H1 (cell line): ENCODE measurements around the gene PCCA. TPM values are rescaled to one million over a fixed set of nuclear protein-coding genes. Genes with fewer than 3 reads are reported as not detected.

Experiments used
- EZH2 ChIP-seq: fragments of 200-600 bp; sonication (generic); IDR thresholded peaks from 2 replicates; pipeline ENCODE4 v1.7.1; 2012; ENCODE audit warnings: low read depth, mild to moderate bottlenecking, moderate library complexity, low read length, inconsistent platforms; ENCODE audit not compliant: severe bottlenecking
- HDAC2 ChIP-seq, 2 experiments: fragments of 300-600 bp in 1 of 2; sonication (generic) in 1 of 2; IDR thresholded peaks; 2 replicates each; pipeline ENCODE4 v1.6.1; 2011 to 2012; ENCODE audit warnings: low read depth in 2 of 2, low read length in 2 of 2, mild to moderate bottlenecking in 2 of 2, moderate library complexity in 2 of 2, borderline replicate concordance in 1 of 2, inconsistent platforms in 1 of 2
- RFX5 ChIP-seq: IDR thresholded peaks from 2 replicates; pipeline ENCODE4 v1.6.1; 2011; ENCODE audit warnings: low read depth, low read length, improper control_type of control experiment, borderline replicate concordance
- SP4 ChIP-seq: IDR thresholded peaks from 2 replicates; pipeline ENCODE4 v1.6.1; 2012; ENCODE audit warnings: low read length, inconsistent platforms
- TAF7 ChIP-seq: optimal IDR thresholded peaks from 2 replicates; pipeline ENCODE3; 2011; ENCODE audit warnings: low read depth, mild to moderate bottlenecking, inconsistent platforms, low read length, moderate library complexity, borderline replicate concordance
- polyA plus RNA-seq, 7 experiments: library from polyadenylated mRNA; depleted of rRNA in 3 of 7; stranded (reverse) in 5 of 7; unstranded in 2 of 7; fragments of >200 nt in 5 of 7; fragments of 200-250 nt in 2 of 7; gene quantifications; 1 replicate in 5 of 7; 2 replicates in 1 of 7; 4 replicates in 1 of 7; pipeline versions ENCODE4 v1.2.1 to v1.2.3, GENCODE V29; 2011 to 2013; ENCODE audit warnings: missing spikeins in 2 of 7, mixed read lengths in 2 of 7
- total RNA-seq: library from RNA; stranded (reverse); fragmentation: NEBNext Ultra II Directional; extraction: Animal tissue kit (Norgen Biotek cat#: 25700); gene quantifications from 2 replicates; pipeline ENCODE4 v1.2.1, GENCODE V29; 2021
- TF ChIP-seq, protein P1 (sequence below): fragments of 300-600 bp; sonication (generic); IDR thresholded peaks from 2 replicates; pipeline ENCODE4 v1.7.1; 2012; ENCODE audit warnings: low read length, moderate library complexity, mild to moderate bottlenecking, inconsistent platforms; ENCODE audit not compliant: insufficient replicate concordance
- TF ChIP-seq, protein P2 (sequence below): IDR thresholded peaks from 2 replicates; pipeline ENCODE4 v1.6.1; 2012; ENCODE audit warnings: inconsistent platforms
- TF ChIP-seq, protein P3 (sequence below), 3 experiments: IDR thresholded peaks; 1 replicate in 2 of 3; 2 replicates in 1 of 3; pipeline versions ENCODE4 v1.5.1 to v1.6.1; 2011; ENCODE audit warnings: low read length in 3 of 3, mild to moderate bottlenecking in 3 of 3, inconsistent platforms in 2 of 3, low read depth in 1 of 3, moderate library complexity in 1 of 3; ENCODE audit not compliant: insufficient read depth in 1 of 3; ENCODE audit errors: control extremely low read depth in 1 of 3

Gene PCCA
- total and polyA plus RNA-seq, 2 of the 8 experiments (the other 6 are each of a cell fraction or from before 2014, with no cell fraction given) = 18.4 to 49.8 TPM

DNA sequence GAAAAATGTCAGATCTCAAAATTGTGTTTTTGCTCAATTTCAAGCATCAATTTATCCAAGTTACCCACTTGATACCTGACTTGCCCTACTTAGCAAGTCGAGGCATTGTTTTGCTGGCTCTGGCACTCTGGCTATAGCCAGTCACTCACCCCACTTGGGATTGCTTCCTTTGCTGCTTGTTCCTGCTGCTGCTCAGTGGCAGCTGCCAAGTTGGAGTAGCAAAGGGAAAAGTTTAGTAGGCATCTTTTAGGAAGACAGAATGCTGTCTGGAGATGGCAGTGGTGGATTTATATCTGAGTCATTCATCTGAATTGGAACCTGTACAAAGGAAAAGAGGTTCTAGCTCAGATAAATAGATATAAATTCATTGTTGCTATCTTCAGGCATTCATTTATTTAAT lies 41.2 kb downstream of the PCCA start (continued):
- TF ChIP-seq, protein P1, sequence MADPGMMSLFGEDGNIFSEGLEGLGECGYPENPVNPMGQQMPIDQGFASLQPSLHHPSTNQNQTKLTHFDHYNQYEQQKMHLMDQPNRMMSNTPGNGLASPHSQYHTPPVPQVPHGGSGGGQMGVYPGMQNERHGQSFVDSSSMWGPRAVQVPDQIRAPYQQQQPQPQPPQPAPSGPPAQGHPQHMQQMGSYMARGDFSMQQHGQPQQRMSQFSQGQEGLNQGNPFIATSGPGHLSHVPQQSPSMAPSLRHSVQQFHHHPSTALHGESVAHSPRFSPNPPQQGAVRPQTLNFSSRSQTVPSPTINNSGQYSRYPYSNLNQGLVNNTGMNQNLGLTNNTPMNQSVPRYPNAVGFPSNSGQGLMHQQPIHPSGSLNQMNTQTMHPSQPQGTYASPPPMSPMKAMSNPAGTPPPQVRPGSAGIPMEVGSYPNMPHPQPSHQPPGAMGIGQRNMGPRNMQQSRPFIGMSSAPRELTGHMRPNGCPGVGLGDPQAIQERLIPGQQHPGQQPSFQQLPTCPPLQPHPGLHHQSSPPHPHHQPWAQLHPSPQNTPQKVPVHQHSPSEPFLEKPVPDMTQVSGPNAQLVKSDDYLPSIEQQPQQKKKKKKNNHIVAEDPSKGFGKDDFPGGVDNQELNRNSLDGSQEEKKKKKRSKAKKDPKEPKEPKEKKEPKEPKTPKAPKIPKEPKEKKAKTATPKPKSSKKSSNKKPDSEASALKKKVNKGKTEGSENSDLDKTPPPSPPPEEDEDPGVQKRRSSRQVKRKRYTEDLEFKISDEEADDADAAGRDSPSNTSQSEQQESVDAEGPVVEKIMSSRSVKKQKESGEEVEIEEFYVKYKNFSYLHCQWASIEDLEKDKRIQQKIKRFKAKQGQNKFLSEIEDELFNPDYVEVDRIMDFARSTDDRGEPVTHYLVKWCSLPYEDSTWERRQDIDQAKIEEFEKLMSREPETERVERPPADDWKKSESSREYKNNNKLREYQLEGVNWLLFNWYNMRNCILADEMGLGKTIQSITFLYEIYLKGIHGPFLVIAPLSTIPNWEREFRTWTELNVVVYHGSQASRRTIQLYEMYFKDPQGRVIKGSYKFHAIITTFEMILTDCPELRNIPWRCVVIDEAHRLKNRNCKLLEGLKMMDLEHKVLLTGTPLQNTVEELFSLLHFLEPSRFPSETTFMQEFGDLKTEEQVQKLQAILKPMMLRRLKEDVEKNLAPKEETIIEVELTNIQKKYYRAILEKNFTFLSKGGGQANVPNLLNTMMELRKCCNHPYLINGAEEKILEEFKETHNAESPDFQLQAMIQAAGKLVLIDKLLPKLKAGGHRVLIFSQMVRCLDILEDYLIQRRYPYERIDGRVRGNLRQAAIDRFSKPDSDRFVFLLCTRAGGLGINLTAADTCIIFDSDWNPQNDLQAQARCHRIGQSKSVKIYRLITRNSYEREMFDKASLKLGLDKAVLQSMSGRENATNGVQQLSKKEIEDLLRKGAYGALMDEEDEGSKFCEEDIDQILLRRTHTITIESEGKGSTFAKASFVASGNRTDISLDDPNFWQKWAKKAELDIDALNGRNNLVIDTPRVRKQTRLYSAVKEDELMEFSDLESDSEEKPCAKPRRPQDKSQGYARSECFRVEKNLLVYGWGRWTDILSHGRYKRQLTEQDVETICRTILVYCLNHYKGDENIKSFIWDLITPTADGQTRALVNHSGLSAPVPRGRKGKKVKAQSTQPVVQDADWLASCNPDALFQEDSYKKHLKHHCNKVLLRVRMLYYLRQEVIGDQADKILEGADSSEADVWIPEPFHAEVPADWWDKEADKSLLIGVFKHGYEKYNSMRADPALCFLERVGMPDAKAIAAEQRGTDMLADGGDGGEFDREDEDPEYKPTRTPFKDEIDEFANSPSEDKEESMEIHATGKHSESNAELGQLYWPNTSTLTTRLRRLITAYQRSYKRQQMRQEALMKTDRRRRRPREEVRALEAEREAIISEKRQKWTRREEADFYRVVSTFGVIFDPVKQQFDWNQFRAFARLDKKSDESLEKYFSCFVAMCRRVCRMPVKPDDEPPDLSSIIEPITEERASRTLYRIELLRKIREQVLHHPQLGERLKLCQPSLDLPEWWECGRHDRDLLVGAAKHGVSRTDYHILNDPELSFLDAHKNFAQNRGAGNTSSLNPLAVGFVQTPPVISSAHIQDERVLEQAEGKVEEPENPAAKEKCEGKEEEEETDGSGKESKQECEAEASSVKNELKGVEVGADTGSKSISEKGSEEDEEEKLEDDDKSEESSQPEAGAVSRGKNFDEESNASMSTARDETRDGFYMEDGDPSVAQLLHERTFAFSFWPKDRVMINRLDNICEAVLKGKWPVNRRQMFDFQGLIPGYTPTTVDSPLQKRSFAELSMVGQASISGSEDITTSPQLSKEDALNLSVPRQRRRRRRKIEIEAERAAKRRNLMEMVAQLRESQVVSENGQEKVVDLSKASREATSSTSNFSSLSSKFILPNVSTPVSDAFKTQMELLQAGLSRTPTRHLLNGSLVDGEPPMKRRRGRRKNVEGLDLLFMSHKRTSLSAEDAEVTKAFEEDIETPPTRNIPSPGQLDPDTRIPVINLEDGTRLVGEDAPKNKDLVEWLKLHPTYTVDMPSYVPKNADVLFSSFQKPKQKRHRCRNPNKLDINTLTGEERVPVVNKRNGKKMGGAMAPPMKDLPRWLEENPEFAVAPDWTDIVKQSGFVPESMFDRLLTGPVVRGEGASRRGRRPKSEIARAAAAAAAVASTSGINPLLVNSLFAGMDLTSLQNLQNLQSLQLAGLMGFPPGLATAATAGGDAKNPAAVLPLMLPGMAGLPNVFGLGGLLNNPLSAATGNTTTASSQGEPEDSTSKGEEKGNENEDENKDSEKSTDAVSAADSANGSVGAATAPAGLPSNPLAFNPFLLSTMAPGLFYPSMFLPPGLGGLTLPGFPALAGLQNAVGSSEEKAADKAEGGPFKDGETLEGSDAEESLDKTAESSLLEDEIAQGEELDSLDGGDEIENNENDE = no peak
- TF ChIP-seq, protein P2, sequence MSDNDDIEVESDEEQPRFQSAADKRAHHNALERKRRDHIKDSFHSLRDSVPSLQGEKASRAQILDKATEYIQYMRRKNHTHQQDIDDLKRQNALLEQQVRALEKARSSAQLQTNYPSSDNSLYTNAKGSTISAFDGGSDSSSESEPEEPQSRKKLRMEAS = no peak
- TF ChIP-seq EZH2 (no peak), RFX5 (no peak), HDAC2 (IDR thresholded peaks at IDR 0.05; ENCODE audit: borderline replicate concordance in 1 of 2, low read depth in 2 of 2, low read length in 2 of 2) (no peak), TAF7 (no peak), SP4 (no peak)
- TF ChIP-seq, protein P3, sequence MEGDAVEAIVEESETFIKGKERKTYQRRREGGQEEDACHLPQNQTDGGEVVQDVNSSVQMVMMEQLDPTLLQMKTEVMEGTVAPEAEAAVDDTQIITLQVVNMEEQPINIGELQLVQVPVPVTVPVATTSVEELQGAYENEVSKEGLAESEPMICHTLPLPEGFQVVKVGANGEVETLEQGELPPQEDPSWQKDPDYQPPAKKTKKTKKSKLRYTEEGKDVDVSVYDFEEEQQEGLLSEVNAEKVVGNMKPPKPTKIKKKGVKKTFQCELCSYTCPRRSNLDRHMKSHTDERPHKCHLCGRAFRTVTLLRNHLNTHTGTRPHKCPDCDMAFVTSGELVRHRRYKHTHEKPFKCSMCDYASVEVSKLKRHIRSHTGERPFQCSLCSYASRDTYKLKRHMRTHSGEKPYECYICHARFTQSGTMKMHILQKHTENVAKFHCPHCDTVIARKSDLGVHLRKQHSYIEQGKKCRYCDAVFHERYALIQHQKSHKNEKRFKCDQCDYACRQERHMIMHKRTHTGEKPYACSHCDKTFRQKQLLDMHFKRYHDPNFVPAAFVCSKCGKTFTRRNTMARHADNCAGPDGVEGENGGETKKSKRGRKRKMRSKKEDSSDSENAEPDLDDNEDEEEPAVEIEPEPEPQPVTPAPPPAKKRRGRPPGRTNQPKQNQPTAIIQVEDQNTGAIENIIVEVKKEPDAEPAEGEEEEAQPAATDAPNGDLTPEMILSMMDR (IDR thresholded peaks at IDR 0.05; ENCODE audit: control extremely low read depth in 1 of 3, insufficient read depth in 1 of 3, low read depth in 1 of 3, low read length in 3 of 3) = no peak
